ENCODE measurements around the gene TEC.

- TF ChIP-seq, protein P1, sequence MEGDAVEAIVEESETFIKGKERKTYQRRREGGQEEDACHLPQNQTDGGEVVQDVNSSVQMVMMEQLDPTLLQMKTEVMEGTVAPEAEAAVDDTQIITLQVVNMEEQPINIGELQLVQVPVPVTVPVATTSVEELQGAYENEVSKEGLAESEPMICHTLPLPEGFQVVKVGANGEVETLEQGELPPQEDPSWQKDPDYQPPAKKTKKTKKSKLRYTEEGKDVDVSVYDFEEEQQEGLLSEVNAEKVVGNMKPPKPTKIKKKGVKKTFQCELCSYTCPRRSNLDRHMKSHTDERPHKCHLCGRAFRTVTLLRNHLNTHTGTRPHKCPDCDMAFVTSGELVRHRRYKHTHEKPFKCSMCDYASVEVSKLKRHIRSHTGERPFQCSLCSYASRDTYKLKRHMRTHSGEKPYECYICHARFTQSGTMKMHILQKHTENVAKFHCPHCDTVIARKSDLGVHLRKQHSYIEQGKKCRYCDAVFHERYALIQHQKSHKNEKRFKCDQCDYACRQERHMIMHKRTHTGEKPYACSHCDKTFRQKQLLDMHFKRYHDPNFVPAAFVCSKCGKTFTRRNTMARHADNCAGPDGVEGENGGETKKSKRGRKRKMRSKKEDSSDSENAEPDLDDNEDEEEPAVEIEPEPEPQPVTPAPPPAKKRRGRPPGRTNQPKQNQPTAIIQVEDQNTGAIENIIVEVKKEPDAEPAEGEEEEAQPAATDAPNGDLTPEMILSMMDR (conservative IDR thresholded peaks at IDR 0.05): no peak
- TF ChIP-seq ZFX (IDR thresholded peaks at IDR 0.05): no peak
These were observed 79.9 kb downstream of the TEC start for GRCh38 chr4:48189731-48190130.

All from C4-2B (cell line).